NCI-H128 (cell line): ENCODE measurements around the gene FGGY.
"Not testable (repeated sequence)": the region's sequence is repeated elsewhere in the genome, so short reads cannot be mapped to it uniquely, and the experiment has no call there.

Experiments
- DNase-seq: peaks from one replicate; lab custom pipeline; 2025; ENCODE audit not compliant: unreplicated experiment; lab: John Stamatoyannopoulos, UW

FGGY gene

DNA sequence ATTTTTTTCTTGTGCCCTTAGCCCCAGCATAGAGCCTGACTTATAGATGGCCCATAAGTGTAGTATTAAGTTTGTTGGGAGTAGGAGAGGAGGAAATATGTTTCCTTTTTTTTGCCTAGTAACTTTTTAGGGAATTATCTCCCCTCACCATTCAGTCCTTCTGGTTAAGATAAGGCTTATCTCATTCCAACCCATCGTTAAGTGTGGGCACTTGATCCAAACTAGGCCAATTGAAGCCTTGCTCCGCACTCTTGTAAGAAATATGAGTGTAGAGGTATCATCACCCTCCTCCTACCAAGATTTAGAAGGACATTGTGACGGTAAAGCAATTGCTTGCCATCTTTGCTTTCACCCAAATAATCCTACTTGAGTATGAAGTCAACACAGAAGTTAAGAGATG is 8.8 kb upstream of the FGGY start:
- no peak for DNase-seq

DNA sequence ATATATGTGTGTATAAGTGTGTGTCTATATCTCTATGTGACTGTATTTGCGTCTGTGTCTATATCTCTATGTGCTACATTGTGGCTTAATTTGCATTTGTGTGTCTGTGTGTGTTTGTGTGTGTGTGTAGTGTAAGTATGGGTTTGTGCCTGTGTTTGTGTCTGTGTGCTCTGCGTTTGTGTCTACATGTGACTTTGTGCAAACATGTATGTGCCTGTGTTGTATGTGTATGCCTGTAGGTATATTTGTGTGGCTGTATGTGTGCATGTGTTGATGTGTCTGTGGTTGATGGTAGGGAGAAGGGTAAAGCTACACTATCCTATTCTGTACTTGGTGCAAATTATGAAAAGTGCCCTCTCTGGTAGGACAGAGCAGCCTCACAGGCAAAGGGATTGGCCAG is 7.3 kb upstream of the FGGY start:
- no peak for DNase-seq

DNA sequence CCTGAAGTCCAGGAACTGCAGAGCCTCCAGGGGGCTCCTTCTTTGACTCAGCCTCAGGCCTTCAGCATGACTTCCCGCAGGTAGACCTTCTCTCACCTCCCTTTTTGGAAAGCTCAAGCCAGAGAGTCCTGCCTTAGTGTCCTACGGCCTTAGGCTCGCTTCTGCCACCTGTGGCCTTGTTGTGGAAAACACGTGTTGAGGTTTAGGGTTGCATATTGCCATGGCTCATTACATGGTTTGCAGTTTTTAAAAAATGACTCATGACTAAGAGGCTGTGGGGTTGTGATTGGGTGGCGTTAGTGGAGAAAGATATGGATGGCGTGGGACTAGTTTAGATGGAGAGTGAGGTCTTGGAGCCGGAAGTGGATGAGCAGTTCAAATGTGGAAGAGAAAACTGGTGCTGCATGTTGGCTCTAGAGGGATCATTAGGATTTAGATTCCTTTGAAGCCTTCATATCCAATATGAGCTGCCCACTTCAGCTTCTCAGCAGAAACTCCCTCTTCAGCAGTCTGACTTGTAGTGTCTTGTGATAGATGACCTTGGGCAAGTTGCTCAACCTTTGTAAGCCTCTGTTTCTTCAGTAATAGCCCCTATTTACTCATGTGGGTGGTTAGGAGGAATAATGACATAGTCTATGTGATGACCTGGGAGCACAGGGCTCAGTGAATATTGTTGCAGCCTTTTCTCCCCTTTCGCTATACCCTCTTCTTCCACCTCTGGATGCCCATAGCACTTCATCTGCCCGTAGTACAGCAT is 6.5 kb upstream of the FGGY start:
- no peak for DNase-seq

DNA sequence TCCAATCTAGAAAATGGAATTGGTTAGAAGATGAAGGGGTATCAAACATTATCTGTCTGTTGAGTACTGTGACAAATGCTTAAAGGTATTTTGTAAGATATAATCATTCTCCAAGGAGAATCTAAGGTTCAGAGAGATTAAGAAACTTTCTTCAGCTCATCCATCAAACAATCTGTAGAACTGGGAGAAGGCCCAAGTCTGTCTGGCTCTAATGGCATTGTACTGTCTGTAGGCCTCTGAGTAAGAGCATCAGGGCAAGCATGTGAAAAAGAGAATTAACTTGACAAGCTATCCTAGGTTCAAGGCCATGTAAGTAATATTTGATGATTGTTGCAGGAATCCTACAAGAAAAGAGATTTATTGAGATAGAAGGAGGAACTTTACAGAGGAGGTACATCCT is 5.3 kb upstream of the FGGY start:
- no peak for DNase-seq

DNA sequence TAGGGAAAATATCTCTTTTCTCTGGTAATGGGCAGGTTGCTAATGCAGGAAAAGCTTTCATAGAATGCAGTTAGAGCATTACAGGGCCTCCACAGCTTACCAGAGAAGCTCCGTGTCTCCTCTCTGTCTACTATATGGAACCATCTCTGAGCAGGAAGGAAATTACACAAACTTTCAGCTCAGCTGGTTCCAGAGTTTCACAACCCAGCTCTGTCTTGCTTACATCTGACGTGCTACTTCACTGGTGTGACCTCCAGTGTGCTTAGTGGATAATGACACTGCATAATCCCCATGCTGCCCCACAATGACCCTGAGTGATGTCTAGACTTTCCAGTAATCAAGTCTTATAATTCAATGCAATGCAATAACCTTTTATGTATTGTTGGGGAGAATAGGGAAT is 4.3 kb upstream of the FGGY start:
- DNase-seq: no peak

DNA sequence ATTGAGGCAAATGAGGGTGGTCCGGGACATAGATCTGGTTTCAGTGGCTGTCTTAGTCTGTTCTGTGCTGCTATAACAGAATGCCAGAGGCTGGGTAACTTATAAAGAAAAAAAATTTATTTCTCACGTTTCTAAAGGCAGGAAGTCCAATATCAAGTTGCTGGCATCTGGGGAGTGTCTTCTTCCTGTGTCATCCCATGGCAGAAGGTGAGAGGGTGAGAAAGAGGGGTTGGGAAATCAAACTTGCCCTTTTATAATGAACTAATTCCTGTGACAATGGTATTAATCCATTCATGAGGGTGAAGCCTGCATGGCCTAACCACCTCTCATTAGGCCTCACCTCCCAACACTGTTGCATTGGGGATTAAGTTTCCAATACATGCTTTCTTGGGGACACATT is 3.7 kb upstream of the FGGY start:
- DNase-seq: no peak

DNA sequence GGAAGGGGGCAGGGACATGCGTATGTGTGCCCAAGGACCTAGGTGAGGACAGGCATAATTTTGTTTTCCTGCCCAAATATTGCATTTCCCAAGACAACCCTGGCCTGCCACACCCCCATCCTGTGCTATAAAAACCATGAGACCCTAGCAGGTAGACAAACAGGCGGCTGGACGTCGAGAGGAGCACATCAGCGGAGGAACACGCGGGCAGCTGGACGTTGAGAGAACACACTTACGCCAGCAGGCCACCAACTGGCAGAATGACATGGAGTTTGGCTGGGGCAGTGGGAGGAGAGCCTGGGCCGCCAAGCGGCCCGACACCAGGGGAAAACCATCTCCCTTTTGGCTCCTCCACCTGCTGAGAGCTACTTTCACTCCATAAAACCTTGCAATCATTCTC is 3.0 kb upstream of the FGGY start:
- DNase-seq: no peak

DNA sequence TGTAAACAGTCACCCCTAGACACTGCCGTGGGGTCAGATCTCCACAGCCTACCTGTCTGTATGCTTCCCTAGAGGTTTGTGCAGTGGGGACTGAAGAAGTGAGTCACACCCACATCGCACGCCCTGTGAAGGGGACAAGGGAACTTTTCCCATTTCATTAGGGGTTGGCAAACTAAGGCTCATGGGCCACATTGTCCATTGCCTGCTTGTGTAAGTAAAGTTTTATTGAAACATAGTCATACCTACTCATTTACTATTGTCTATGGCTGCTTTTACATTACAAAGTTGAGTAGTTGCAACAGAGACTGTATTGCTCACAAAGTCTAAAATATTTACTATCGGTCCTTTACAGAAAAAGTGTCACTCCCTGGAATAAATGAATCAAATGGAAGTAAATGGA is 2.5 kb upstream of the FGGY start:
- no peak for DNase-seq

DNA sequence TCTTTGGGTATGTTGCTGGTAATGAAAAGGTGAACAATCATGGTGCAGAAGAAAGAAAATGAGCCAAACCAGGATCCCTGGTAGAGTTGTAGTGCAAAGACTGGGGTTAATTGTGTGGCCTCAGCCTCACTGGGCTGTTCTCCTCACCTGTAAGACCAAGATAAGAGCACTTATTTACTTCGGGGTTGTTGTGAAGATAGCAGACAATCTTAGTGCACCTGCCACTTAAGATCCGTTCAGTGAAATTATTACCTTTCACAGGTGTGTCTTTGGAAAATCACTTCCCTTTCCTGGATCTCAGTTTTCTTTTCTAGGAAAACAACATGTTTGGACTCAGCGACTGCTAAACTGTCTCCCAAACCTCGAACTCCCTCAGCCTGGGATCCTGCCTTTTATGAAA is 1.3 kb upstream of the FGGY start:
- DNase-seq: no peak

DNA sequence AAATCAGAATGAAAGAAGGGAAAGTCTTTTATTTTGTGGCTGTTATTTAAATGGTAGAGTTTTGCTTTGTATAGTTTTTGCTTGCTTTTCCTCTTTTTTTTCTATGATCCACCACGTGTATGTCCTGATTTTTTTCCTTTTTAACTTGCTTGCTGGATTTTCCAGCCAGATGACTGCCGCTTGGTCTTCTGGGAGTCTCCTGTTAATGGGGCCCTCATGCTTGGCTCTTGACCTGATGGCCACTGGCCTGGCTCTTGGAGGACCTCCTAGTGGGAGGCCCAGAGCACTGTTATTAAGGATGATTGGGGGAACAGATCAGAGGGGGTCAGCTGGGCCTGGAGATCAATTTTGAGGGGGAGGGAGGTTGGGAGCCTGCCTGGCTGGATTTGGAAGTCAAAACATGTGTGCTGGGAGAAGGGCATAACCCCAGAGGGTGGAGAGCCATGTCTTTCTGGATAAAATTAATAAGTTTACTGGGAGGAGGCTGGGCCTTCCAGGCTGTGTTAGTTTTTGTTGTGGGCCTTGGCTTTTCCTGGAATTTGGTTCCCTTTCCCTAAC is 1.2 kb downstream of the FGGY start:
- DNase-seq: no peak

DNA sequence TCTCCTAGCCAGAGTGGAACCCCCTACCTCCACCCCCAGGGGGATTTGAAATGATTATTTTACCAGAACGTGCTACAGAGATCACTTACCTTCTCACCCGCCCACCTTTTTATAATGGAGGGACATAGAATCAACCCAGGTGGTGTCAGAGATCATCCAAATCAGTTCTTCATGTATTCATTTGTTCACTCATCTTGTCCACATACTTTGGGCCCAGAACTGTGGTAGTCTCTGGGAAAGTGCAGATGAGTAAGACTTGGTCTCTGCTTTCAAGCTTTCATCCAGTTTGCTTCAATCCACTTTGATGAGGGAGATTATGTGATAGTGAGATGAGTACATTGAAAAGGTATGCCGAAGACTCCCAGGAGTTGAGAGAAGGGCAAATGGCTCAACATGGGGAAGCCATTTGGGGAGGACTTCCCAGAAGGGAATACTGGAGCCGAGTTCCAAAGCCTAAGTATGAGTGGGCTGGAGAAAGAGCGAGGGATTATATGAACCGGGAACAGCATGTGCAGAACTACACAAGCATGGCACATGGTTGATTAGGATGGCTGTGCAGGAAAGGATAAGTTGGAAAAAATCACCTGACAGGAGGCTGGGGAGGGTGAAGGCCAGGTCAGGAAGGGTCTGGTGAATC is 1.9 kb downstream of the FGGY start:
- DNase-seq: no peak

DNA sequence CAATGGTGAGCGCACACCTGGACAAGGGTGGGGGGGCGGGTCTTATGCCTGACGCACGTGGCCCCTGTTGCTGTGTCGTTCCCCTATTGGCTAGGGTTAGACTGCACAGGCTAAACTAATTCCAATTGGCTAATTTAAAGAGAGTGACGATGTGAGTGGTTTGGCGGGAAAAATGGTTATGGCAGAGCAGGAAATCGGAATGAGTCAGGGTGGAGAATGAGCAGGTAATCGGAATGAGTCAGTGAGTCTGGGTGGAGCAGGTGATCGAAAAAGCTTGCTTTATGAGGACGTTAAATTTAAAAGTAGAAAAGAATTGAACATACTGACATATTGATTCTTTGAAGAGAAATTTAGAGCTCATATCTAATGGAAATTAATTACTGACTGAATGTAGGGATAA is 2.8 kb downstream of the FGGY start:
- DNase-seq: not testable (repeated sequence)

DNA sequence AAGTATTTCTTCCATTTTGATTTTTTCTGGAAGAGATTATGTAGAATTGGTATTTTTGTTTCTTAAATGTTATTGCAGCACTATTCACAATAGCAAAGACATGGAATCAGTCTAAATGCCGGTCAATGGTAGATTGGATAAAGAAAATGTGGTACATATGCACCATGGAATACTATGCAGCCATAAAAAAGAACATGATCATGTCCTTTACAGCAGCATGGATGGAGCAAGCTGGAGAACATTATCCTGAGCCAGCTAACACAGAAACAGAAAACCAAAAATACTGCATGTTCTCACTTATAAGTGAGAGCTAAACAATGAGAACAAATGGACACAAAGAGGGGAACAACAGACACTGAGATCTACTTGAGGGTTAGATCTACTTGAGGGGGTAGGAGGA is 5.4 kb downstream of the FGGY start:
- DNase-seq: no peak

DNA sequence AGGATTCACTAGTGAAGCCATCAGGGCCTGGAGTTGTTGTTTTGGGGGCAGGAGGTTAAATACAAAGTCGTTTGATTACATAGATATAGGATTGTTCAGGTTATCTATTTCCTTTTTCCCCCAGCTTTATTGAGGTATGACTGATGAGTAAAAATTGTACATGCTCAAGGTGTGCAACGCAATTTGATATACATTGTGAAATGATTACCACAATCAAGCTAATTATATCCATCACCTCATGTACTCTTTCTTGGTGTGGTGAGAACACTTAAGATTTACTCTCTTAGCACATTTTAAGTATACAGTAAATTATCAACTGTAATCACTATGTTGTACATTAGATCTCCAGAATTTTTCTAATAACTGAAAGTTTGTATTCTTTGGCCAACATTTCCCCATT is 6.0 kb downstream of the FGGY start:
- no peak for DNase-seq

DNA sequence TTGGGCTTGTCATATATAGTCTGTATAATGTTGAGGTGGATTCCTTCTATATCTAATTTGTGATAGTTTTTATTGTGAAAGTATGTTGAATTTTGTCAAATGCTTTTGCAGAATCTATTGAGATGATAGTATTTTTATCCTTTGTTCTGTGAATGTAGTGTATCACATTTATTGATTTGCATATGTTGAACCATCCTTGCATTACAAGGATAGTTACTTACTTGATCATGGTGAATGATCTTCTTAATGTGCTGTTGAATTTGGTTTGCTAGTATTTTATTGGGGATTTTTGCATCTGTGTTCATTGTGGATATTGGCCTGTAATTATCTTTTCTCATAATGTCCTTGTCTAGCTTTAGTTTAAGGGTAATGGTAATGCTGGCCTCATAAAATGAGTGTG is 8.3 kb downstream of the FGGY start:
- no peak for DNase-seq

DNA sequence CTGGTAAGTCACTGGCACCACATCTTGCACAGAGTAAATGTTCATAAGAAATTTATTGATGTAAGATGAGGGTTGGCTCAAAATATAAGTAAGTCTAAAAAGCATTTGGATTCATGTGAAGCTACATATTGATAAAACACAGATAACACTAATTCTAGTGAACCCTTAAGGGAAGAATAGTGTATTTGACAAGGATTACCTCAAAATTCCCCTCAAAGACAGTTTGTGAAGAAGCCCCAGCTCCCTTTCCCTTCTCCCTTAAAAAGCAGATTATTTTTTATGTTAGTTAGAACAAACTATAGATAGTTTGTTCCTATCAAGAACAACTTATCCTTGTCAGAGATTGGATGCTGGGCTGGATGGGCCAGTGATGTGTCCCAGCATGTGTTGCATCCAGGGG is 10.7 kb downstream of the FGGY start:
- DNase-seq: no peak

DNA sequence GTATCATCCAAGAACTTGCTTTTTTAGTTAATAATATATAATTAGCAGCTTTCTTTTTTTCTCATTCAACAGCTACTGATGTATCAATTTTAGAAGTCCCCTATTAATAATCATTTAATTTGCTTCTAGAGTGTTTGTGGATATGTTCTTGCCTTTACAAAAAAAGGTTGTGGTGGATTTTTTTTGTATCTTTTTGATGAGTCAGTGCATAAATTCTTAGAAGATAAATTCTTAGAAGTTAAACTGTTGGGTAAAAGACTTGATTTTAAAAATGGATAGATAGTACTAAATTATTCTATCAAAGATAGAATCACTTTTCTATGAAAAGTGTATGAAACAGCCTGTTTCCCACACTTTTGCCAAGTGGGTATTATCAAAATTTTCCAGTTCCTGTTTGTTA is 11.9 kb downstream of the FGGY start:
- no peak for DNase-seq

DNA sequence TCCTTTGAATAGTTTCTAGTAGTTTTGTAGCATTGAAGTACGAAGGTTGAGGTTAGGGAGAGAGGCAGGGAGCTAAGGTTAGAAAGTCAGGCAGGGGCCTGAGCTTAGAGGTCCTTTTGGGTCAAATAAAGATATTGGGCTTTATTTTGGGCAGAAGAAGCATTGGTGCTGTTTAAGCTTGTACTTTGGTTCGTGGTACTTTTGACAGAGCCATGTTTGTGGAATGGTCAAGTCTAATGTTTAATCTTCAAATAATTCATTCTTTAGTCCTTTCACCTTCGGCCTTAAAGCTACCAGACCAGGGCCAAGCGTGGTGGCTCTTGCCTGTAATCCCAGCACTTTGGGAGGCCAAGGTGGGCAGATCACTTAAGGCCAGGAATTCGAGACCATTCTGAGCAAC is 12.5 kb downstream of the FGGY start:
- DNase-seq: no peak

DNA sequence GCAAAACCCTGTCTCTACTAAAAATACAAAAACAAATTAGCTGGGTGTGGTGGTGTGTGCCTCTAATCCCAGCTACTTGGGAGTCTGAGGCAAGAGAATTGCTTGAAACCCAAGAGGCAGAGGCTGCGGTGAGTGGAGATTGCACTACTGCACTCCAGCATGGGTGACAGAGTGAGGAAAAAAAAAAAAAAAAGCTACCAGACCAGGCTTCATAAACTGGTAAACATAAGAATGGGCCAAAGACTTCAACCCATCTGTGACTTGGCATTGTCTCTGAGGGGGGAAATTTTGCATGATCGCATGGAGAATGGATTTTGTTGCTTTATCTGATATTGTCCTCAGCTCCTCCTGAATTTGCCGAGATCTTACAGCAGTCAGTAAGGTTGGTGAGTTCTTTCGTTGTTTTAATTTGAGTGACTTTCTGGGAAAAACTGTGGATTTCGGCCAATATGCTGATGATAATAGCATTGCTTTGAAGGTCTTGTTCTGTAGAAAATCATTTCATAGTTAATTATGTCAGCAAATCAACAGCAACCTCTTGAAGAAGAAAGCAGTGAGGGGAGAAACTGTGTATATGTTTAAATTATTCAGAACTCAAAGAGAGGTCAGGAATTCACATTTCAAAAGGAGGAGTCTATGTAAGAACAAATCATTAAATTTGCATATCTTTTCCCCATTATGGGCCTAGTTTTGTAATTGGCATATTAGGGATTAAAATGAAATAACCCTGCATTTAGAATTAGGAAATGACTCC is 13.1 kb downstream of the FGGY start:
- DNase-seq: no peak

DNA sequence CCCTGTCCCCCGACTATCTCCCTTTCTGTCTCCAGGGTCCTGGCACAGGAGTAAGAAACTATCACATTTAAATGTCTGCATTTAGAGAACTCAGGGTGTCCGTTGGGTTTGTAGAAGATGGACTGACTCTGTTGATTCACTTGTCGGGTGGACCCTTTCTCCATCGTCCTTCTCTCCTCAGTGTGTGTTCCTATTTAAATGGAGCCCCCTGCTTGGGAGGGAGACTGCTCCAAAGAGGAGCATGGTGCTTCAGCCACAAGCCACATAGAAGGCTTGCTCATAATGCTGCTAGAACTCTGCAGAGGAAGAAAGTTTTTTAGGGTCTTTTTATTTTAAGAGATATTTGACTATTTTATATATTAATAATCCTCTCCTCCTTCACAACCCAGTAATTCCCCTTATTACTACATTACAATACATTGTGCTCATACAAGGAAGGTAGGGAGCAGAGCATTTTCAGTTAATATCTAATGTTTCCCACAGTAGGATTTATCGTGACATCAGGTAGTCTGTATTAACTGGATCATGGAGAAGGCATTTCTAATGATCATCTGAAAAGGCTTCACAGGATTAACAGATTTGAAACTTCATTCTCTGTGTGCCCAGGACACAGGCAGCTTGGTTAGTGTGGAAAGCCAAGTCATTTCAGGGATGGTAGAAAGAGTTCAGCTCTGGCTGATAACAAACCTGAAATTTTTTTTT is 13.8 kb downstream of the FGGY start:
- no peak for DNase-seq

DNA sequence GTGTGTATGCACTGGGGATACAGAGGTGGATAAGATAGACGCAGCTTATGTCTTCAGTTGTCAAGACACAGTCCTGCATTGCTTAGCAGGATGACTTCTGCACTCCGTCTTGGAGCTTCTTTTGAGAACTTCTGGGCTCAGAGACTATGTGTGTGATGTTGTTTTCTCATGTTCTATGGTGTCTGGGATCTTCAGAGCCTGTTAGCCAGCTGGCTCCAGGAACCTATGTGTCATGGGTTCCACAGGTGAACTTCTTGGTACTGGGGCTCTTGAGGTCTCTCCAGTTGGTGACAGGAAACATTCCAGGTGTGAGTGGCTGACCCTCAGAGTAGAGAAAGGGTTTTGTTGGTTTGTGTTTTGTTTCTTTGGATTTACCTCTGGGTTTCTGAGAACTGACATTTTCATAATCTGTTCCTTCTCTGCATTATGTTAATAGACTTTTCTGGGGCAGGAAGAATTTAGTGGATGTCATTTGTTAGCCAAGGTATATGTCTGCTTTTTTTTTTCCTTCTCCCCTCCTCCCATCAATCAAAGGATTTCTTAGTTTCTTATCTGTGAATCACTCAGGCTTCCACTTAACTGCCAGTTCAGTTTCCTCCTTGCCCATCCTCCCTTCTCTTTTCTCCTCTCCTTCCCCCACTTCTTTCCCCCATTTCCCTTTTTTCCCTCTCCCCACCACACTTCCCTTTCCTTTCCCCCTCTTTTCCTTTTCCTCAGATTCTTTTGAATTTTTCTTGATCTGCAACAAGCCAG is 18.1 kb downstream of the FGGY start:
- no peak for DNase-seq
